K562 (cell line): Measurements from ENCODE around the gene DIS3L2. TPM values are rescaled to one million over a fixed set of nuclear protein-coding genes. Genes with fewer than 3 reads are reported as not detected.

Experiments used
- ATAC-seq: fragments of 200-7000 bp; cut with Tn5 transposase; 3 replicates; pipeline ENCODE4 v1.9.1; 2020; ENCODE audit warnings: moderate library complexity
- BruUV-seq: library from RNA; stranded (reverse); fragments of 400-500 nt; replicated peaks from 2 replicates; lab custom pipeline; 2021; lab: Mats Ljungman, UMichigan
- CTCF ChIA-PET: fragments of 300-600 bp; formaldehyde crosslinking; extraction: SDS; loops from one replicate; lab custom pipeline; 2021; ENCODE audit warnings: low intra/inter-chr PET ratio; lab: Yijun Ruan, JAX
- POLR2A ChIA-PET: fragments of 300-600, 350-650 bp; sonication (Branson Sonifier 250); formaldehyde crosslinking; extraction: SDS; loops from one replicate; lab custom pipeline; 2021; ENCODE audit warnings: antibody characterized with exemption, inconsistent platforms; lab: Yijun Ruan, JAX
- DNase-seq, 4 experiments: peaks; one replicate each; pipeline versions ENCODE4 v3.0.0 to v3.0.0-alpha.2; 2011 to 2018; ENCODE audit warnings: low spot score in 3 of 4, mixed read lengths in 3 of 4; ENCODE audit errors: extremely low read depth in 1 of 4
- FAIRE-seq: peaks from 2 replicates; lab custom pipeline; 2011; peaks lifted over from hg19 to GRCh38; lab: Jason Lieb, UNC
- H2AFZ ChIP-seq: 2 replicates; pipeline ENCODE4 v1.6.0; 2011; ENCODE audit warnings: low read depth, low read length, control low read depth, inconsistent platforms
- H3K27ac ChIP-seq: fragments of 200-600 bp; 3 replicates; pipeline ENCODE4 v1.8.0; 2011; ENCODE audit warnings: low read depth, mild to moderate bottlenecking, control low read depth, inconsistent platforms, low read length, moderate library complexity, mixed read lengths; ENCODE audit errors: extremely low read depth
- H3K27me3 ChIP-seq, 2 experiments: fragments of 300-600 bp in 1 of 2; 2 replicates in 1 of 2; 3 replicates in 1 of 2; pipeline versions ENCODE4 v1.6.0 to v1.8.0; 2011; ENCODE audit warnings: inconsistent platforms in 2 of 2, low read length in 2 of 2, mild to moderate bottlenecking in 1 of 2, mixed read lengths in 1 of 2, moderate library complexity in 1 of 2; ENCODE audit not compliant: control insufficient read depth in 2 of 2, insufficient read depth in 2 of 2
- H3K36me3 ChIP-seq: fragments of 300-600 bp; 3 replicates; pipeline ENCODE4 v1.8.0; 2011; ENCODE audit warnings: mild to moderate bottlenecking, low read length, inconsistent platforms; ENCODE audit not compliant: control insufficient read depth, insufficient read depth
- H3K4me1 ChIP-seq, 2 experiments: fragments of 200-600 bp in 1 of 2; replicated peaks in 1 of 2; 2 replicates in 1 of 2; 3 replicates in 1 of 2; pipeline versions ENCODE4 v1.5.1 to v1.8.0; 2011; ENCODE audit warnings: inconsistent platforms in 2 of 2, low read length in 2 of 2, mild to moderate bottlenecking in 1 of 2, mixed read lengths in 1 of 2, moderate library complexity in 1 of 2; ENCODE audit not compliant: control insufficient read depth in 2 of 2, insufficient read depth in 2 of 2
- H3K4me2 ChIP-seq: 2 replicates; pipeline ENCODE4 v1.6.1; 2011; ENCODE audit warnings: low read length, control low read depth, inconsistent platforms, mixed read lengths; ENCODE audit not compliant: insufficient read depth
- H3K4me3 ChIP-seq: fragments of 200-600 bp; sonication (generic), shearing (Covaris generic); 2 replicates; pipeline ENCODE4 v1.5.1; 2016; ENCODE audit warnings: control low read depth, inconsistent platforms
- H3K79me2 ChIP-seq: fragments of 200-600 bp; 3 replicates; pipeline ENCODE4 v1.8.0; 2011; ENCODE audit warnings: low read length, inconsistent platforms; ENCODE audit not compliant: control insufficient read depth, insufficient read depth
- H3K9ac ChIP-seq, 2 experiments: 2 replicates each; pipeline versions ENCODE4 v1.6.0 to v1.6.1; 2011; ENCODE audit warnings: low read depth in 2 of 2, low read length in 2 of 2, control low read depth in 1 of 2, inconsistent platforms in 1 of 2, mild to moderate bottlenecking in 1 of 2, mixed read lengths in 1 of 2; ENCODE audit not compliant: insufficient read depth in 1 of 2
- H3K9me1 ChIP-seq: one replicate; pipeline ENCODE4 v1.6.0; 2011; ENCODE audit warnings: inconsistent platforms, mild to moderate bottlenecking, low read length, moderate library complexity; ENCODE audit not compliant: control insufficient read depth, insufficient read depth
- H3K9me3 ChIP-seq: replicated peaks from 2 replicates; pipeline ENCODE4 v1.5.1; 2011; ENCODE audit warnings: low read depth, low read length, inconsistent platforms; ENCODE audit not compliant: control insufficient read depth, insufficient read depth
- H4K20me1 ChIP-seq: replicated peaks from 2 replicates; pipeline ENCODE4 v1.6.1; 2011; ENCODE audit warnings: low read length, inconsistent platforms, mixed read lengths; ENCODE audit not compliant: control insufficient read depth, insufficient read depth
- BDP1 ChIP-seq: IDR thresholded peaks from 3 replicates; pipeline ENCODE4 v1.6.1; 2011; ENCODE audit not compliant: insufficient read length, insufficient read depth
- DPF2 ChIP-seq: fragments of 450-650 bp; IDR thresholded peaks from 2 replicates; pipeline ENCODE4 v1.6.1; 2016
- EGR1 ChIP-seq: fragments of 450-650 bp; conservative IDR thresholded peaks from 2 replicates; pipeline ENCODE4 v1.6.1; 2017; ENCODE audit warnings: mild to moderate bottlenecking
- EP400 ChIP-seq: fragments of 450-650 bp; IDR thresholded peaks from 2 replicates; pipeline ENCODE4 v1.6.1; 2017; ENCODE audit warnings: antibody characterized with exemption, mild to moderate bottlenecking, moderate library complexity
- NONO ChIP-seq, 2 experiments: fragments of 200-400 bp in 1 of 2; fragments of 450-650 bp in 1 of 2; formaldehyde crosslinking in 1 of 2; IDR thresholded peaks; 2 replicates each; pipeline ENCODE4 v1.6.1; 2017; ENCODE audit warnings: low read depth in 2 of 2, mild to moderate bottlenecking in 2 of 2, moderate library complexity in 2 of 2, low read length in 1 of 2
- RBBP5 ChIP-seq: fragments of 200-600 bp; sonication (generic); IDR thresholded peaks from 2 replicates; pipeline ENCODE4 v1.6.1; 2012; ENCODE audit warnings: borderline replicate concordance, mild to moderate bottlenecking, low read length, control low read depth, inconsistent platforms; ENCODE audit not compliant: insufficient read depth, poor library complexity, severe bottlenecking
- SETDB1 ChIP-seq: IDR thresholded peaks from one replicate; pipeline ENCODE4 v1.6.1; 2012; ENCODE audit warnings: low read length, control low read depth, inconsistent platforms
- SNIP1 ChIP-seq: fragments of 450-650 bp; IDR thresholded peaks from 2 replicates; pipeline ENCODE4 v1.7.1; 2017; ENCODE audit warnings: low read depth, mild to moderate bottlenecking
- TARDBP ChIP-seq: fragments of 450-650 bp; IDR thresholded peaks from 2 replicates; pipeline ENCODE4 v1.6.1; 2016
- THAP7 ChIP-seq: fragments of 250-450 bp; sonication (Bioruptor Pico); IDR thresholded peaks from 2 replicates; pipeline ENCODE4 v1.5.0; 2021
- ZBTB1 ChIP-seq: sonication (generic); formaldehyde crosslinking; IDR thresholded peaks from 2 replicates; pipeline ENCODE4 v1.8.1; 2023; ENCODE audit warnings: missing genetic modification reagents, low read depth, mild to moderate bottlenecking, borderline replicate concordance
- ZFP30 ChIP-seq: fragments of 250-450 bp; sonication (Bioruptor Pico); IDR thresholded peaks from 2 replicates; pipeline ENCODE4 v1.8.0; 2022; ENCODE audit warnings: moderate library complexity, mild to moderate bottlenecking, inconsistent platforms, borderline replicate concordance
- ZNF23 ChIP-seq: fragments of 250-450 bp; sonication (Bioruptor Pico); IDR thresholded peaks from 2 replicates; pipeline ENCODE4 v1.4.0; 2020; ENCODE audit warnings: mild to moderate bottlenecking
- ZNF282 ChIP-seq: sonication (generic); formaldehyde crosslinking; IDR thresholded peaks from 2 replicates; pipeline ENCODE4 v1.8.1; 2023; ENCODE audit warnings: missing genetic modification reagents
- ZNF668 ChIP-seq: fragments of 250-450 bp; sonication (Bioruptor Pico); IDR thresholded peaks from 2 replicates; pipeline ENCODE4 v1.8.0; 2022; ENCODE audit warnings: mild to moderate bottlenecking, inconsistent platforms
- ZNF766 ChIP-seq: fragments of 200-800 bp; sonication (Bioruptor generic); conservative IDR thresholded peaks from 2 replicates; pipeline ENCODE4 v1.6.1; 2016; ENCODE audit warnings: missing genetic modification characterization, missing compliant biosample characterization
- WGBS: fragments of 100-300 bp; shearing (Covaris generic); methylation state at CpG from one replicate; pipeline ENCODE4 v1.1.6; 2016; ENCODE audit warnings: low coverage, mixed read lengths; ENCODE audit not compliant: insufficient coverage; ENCODE audit errors: missing lambda C conversion rate; 5-methylcytosine and 5-hydroxymethylcytosine counted together
- in situ Hi-C: fragments of 300-500 bp; cut with MboI; formaldehyde crosslinking; loops from 4 replicates; pipeline ENCODE4 v1.15.0; 2018; ENCODE audit warnings: inconsistent platforms, mixed read lengths
- intact Hi-C: fragments of 100-400 bp; cut with micrococcal nuclease; formaldehyde crosslinking; loops from 2 replicates; pipeline ENCODE4 v1.14.2; 2022
- polyA plus RNA-seq, 8 experiments: library from polyadenylated mRNA; depleted of rRNA in 4 of 8; stranded (reverse) in 5 of 8; unstranded in 3 of 8; fragments of >200 nt; fragmentation: Nextera tagmentation in 2 of 8; fragmentation: Illumina TruSeq in 1 of 8; extraction: Ambion mirVana in 2 of 8; extraction: Trizol in 1 of 8; gene quantifications; 2 replicates each; pipeline versions ENCODE4 v1.2.1 to v1.2.3, GENCODE V29; 2011 to 2014; ENCODE audit warnings: inconsistent platforms in 1 of 8, missing spikeins in 1 of 8
- total RNA-seq, 7 experiments: library from RNA; depleted of rRNA in 6 of 7; stranded (reverse); fragments of >200 nt in 6 of 7; fragmentation: Illumina TruSeq in 2 of 7; extraction: Trizol in 2 of 7; gene quantifications; 2 replicates each; pipeline versions ENCODE4 v1.2.1 to v1.2.3, GENCODE V29; 2011 to 2021; ENCODE audit warnings: low replicate concordance in 1 of 7
- TF ChIP-seq, protein P1 (sequence below): sonication (generic); formaldehyde crosslinking; IDR thresholded peaks from 2 replicates; pipeline ENCODE4 v1.8.1; 2022; ENCODE audit warnings: missing genetic modification reagents
- TF ChIP-seq, protein P2 (sequence below), 3 experiments: IDR thresholded peaks in 2 of 3; conservative IDR thresholded peaks in 1 of 3; 2 replicates each; pipeline ENCODE4 v1.5.1; 2011 to 2012; ENCODE audit warnings: low read length in 3 of 3, mild to moderate bottlenecking in 3 of 3, control low read depth in 2 of 3, improper control_type of control experiment in 1 of 3, inconsistent platforms in 1 of 3, low read depth in 1 of 3, mixed read lengths in 1 of 3, moderate library complexity in 1 of 3; ENCODE audit not compliant: insufficient read depth in 2 of 3
- TF ChIP-seq, protein P3 (sequence below): fragments of 450-650 bp; IDR thresholded peaks from 2 replicates; pipeline ENCODE4 v1.6.1; 2014; ENCODE audit warnings: low read depth, mild to moderate bottlenecking, moderate library complexity, borderline replicate concordance

Gene DIS3L2
- total and polyA plus RNA-seq, 9 of the 15 experiments (the other 6 are each of a cell fraction or from before 2014, with no cell fraction given), result 1.5 to 19.2 (median 11.2) TPM

DNA sequence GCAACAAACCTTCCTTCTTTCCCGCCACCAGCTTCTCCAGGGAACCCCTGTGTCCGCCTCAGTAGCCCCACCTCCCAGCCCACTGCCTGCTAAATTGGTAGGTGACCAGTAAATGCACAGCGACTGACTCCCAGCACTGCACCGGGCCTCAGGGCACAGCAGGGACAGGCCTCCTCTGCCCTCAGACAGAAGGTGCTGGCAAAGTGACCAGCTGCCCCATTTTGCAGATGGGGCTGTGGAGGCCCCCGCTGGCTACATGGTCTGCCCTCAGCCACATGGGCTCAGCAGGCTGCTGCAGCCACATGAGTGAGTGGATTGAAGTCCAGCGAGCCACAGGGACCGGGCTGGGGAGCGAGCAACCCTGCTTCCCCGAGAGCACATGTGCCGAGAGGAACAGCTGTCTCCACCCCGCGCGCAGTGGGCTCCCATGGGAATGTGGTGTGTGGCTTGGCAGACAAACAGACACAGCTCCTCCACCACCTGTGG lies 27.6 kb upstream of the DIS3L2 start:
- H3K4me2 ChIP-seq, result no peak overlapping the region
- TF ChIP-seq SETDB1 (no peak), ZNF668 (CRISPR knock-in tag) (no peak), SNIP1 (no peak), THAP7 (CRISPR knock-in tag) (no peak), RBBP5 (no peak), ZNF766 (no peak), BDP1 (no peak), EGR1 (no peak), EP400 (no peak), NONO (IDR thresholded peaks at IDR 0.05; ENCODE audit: low read depth in 2 of 2, low read length in 1 of 2) (no peak), ZNF282 (CRISPR knock-in tag) (no peak), DPF2 (no peak), ZNF23 (no peak), TARDBP (no peak), ZBTB1 (no peak), ZFP30 (CRISPR knock-in tag) (no peak)
- TF ChIP-seq, protein P1, sequence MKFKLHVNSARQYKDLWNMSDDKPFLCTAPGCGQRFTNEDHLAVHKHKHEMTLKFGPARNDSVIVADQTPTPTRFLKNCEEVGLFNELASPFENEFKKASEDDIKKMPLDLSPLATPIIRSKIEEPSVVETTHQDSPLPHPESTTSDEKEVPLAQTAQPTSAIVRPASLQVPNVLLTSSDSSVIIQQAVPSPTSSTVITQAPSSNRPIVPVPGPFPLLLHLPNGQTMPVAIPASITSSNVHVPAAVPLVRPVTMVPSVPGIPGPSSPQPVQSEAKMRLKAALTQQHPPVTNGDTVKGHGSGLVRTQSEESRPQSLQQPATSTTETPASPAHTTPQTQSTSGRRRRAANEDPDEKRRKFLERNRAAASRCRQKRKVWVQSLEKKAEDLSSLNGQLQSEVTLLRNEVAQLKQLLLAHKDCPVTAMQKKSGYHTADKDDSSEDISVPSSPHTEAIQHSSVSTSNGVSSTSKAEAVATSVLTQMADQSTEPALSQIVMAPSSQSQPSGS (CRISPR knock-in tag), result no peak
- TF ChIP-seq, protein P2, sequence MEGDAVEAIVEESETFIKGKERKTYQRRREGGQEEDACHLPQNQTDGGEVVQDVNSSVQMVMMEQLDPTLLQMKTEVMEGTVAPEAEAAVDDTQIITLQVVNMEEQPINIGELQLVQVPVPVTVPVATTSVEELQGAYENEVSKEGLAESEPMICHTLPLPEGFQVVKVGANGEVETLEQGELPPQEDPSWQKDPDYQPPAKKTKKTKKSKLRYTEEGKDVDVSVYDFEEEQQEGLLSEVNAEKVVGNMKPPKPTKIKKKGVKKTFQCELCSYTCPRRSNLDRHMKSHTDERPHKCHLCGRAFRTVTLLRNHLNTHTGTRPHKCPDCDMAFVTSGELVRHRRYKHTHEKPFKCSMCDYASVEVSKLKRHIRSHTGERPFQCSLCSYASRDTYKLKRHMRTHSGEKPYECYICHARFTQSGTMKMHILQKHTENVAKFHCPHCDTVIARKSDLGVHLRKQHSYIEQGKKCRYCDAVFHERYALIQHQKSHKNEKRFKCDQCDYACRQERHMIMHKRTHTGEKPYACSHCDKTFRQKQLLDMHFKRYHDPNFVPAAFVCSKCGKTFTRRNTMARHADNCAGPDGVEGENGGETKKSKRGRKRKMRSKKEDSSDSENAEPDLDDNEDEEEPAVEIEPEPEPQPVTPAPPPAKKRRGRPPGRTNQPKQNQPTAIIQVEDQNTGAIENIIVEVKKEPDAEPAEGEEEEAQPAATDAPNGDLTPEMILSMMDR (IDR thresholded peaks at IDR 0.05 in 2 of 3, conservative IDR thresholded peaks at IDR 0.05 in 1 of 3; ENCODE audit: insufficient read depth in 2 of 3, low read depth in 1 of 3, low read length in 3 of 3), result no peak
- TF ChIP-seq, protein P3, sequence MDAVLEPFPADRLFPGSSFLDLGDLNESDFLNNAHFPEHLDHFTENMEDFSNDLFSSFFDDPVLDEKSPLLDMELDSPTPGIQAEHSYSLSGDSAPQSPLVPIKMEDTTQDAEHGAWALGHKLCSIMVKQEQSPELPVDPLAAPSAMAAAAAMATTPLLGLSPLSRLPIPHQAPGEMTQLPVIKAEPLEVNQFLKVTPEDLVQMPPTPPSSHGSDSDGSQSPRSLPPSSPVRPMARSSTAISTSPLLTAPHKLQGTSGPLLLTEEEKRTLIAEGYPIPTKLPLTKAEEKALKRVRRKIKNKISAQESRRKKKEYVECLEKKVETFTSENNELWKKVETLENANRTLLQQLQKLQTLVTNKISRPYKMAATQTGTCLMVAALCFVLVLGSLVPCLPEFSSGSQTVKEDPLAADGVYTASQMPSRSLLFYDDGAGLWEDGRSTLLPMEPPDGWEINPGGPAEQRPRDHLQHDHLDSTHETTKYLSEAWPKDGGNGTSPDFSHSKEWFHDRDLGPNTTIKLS, result no peak
- no peak overlapping the region for H3K27ac ChIP-seq
- 0 out of 2 replicates have a peak, but pooled peaks cover 4% of the 10 kb centered on the region for H4K20me1 ChIP-seq
- no peaks in the 10 kb centered on the region for H3K36me3 ChIP-seq
- no peak overlapping the region for H3K4me3 ChIP-seq
- H3K9me3 ChIP-seq, result no peaks in the 10 kb centered on the region
- intact Hi-C loops (no loop called here), in situ Hi-C loops (no loop called here)
- H3K27me3 ChIP-seq, result peaks cover 0 to 22% of the 10 kb centered on the region in 2 experiments; a peak in 4 of 5 replicates
- DNase-seq (no peak), ATAC-seq (no peak), FAIRE-seq (no peak)
- H3K4me1 ChIP-seq, result peaks cover 0 to 14% of the 10 kb centered on the region in 2 experiments; a peak in 2 of 5 replicates
- 56% methylated on average over 2 of the region's 13 CpGs for WGBS
- H3K79me2 ChIP-seq, result no peaks in the 10 kb centered on the region
- BruUV-seq, result no TSS peak
- no peaks in the 10 kb centered on the region for H3K9me1 ChIP-seq
- CTCF ChIA-PET, result no interaction called here
- H2AFZ ChIP-seq, result no peak overlapping the region
- H3K9ac ChIP-seq, result no peak overlapping the region; a peak in 1 of 4 replicates
- POLR2A ChIA-PET, result no interaction called here
